ENCODE data around the gene WDR33. TPM values are rescaled to one million over a fixed set of nuclear protein-coding genes. Genes with fewer than 3 reads are reported as not detected.

The WDR33 gene
- total RNA-seq, 1 donor from 2014 or later: 37.1 TPM

- Histone ChIP-seq H3K9me3 (no peaks in the 10 kb centered on the region), H3K4me1 (peaks cover 68% of the 10 kb centered on the region), H3K27me3 (no peaks in the 10 kb centered on the region), H3K4me3 (no peak overlapping the region), H3K36me3 (no peaks in the 10 kb centered on the region), H3K27ac (no peak overlapping the region)
- no peak for DNase-seq (ENCODE audit: extremely low spot score in 2 of 2)
- intact Hi-C loops (cut with DNase I): no loop called here
- TF ChIP-seq POLR2AphosphoS5 (IDR thresholded peaks at IDR 0.05; ENCODE audit: insufficient read depth in 1 of 2, low read depth in 1 of 2): no peak
- TF ChIP-seq POLR2A (IDR thresholded peaks at IDR 0.05): no peak
- TF ChIP-seq CTCF (IDR thresholded peaks at IDR 0.05): no peak
These were observed 150.7 kb downstream of the WDR33 start for GRCh38 chr2:127660291-127660578.

GRCh38 chr2:127659408-127660290 lies 151.3 kb downstream of the WDR33 start:
- no peak for DNase-seq (ENCODE audit: extremely low spot score in 2 of 2)
- Histone ChIP-seq H3K9me3 (no peaks in the 10 kb centered on the region), H3K4me1 (peaks cover 62% of the 10 kb centered on the region), H3K4me3 (no peak overlapping the region), H3K36me3 (no peaks in the 10 kb centered on the region), H3K27ac (no peak overlapping the region), H3K27me3 (no peaks in the 10 kb centered on the region)
- intact Hi-C loops (cut with DNase I): no loop called here
- TF ChIP-seq POLR2AphosphoS5 (IDR thresholded peaks at IDR 0.05; ENCODE audit: insufficient read depth in 1 of 2, low read depth in 1 of 2) (peak in 1 of 2 donors; percentile 43), CTCF (IDR thresholded peaks at IDR 0.05) (no peak), POLR2A (IDR thresholded peaks at IDR 0.05) (no peak)

- Histone ChIP-seq H3K4me1 (peaks cover 57% of the 10 kb centered on the region), H3K27me3 (no peaks in the 10 kb centered on the region), H3K4me3 (no peak overlapping the region), H3K9me3 (no peaks in the 10 kb centered on the region), H3K27ac (no peak overlapping the region), H3K36me3 (no peaks in the 10 kb centered on the region)
- TF ChIP-seq POLR2AphosphoS5 (IDR thresholded peaks at IDR 0.05; ENCODE audit: insufficient read depth in 1 of 2, low read depth in 1 of 2) (no peak), POLR2A (IDR thresholded peaks at IDR 0.05) (no peak), CTCF (IDR thresholded peaks at IDR 0.05) (no peak)
- intact Hi-C loops (cut with DNase I): no loop called here
- DNase-seq (ENCODE audit: extremely low spot score in 2 of 2): no peak
These were observed 152.1 kb downstream of the WDR33 start for GRCh38 chr2:127658641-127659407.

DNA sequence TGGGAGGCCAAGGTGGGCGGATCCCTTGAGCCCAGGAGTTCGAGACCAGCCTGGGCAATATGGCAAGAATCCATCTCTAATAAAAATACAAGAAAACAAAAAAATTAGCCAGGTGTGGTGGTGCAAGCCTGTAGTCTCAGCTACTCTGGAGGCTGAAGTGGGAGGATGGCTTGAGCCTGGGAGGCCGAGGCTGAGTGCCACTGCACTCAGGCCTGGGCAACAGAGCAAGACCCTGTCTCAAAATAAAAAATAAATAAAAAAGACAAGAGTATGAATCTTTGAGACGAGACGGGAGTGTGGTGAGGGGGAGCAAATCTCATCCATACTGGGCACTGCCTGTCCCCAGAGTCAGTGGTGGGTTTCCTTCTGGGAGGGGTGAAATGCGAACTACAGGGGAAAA lies 152.8 kb downstream of the WDR33 start:
- H3K36me3 ChIP-seq: no peaks in the 10 kb centered on the region
- intact Hi-C loops (cut with DNase I): no loop called here
- H3K4me3 ChIP-seq: no peak overlapping the region
- H3K27me3 ChIP-seq: no peaks in the 10 kb centered on the region
- DNase-seq (ENCODE audit: extremely low spot score in 2 of 2): no peak
- TF ChIP-seq POLR2A (IDR thresholded peaks at IDR 0.05) (no peak), POLR2AphosphoS5 (IDR thresholded peaks at IDR 0.05; ENCODE audit: insufficient read depth in 1 of 2, low read depth in 1 of 2) (no peak), CTCF (IDR thresholded peaks at IDR 0.05) (no peak)
- no peak overlapping the region for H3K27ac ChIP-seq
- H3K9me3 ChIP-seq: no peaks in the 10 kb centered on the region
- H3K4me1 ChIP-seq: peaks cover 50% of the 10 kb centered on the region

- H3K4me1 ChIP-seq: peaks cover 44% of the 10 kb centered on the region
- no peak overlapping the region for H3K4me3 ChIP-seq
- no peaks in the 10 kb centered on the region for H3K9me3 ChIP-seq
- no peaks in the 10 kb centered on the region for H3K36me3 ChIP-seq
- DNase-seq (ENCODE audit: extremely low spot score in 2 of 2): no peak
- H3K27ac ChIP-seq: peak overlapping the region; percentile 26
- H3K27me3 ChIP-seq: no peaks in the 10 kb centered on the region
- intact Hi-C loops (cut with DNase I): no loop called here
- TF ChIP-seq CTCF (IDR thresholded peaks at IDR 0.05): no peak
- no peak for TF ChIP-seq POLR2A (IDR thresholded peaks at IDR 0.05)
- TF ChIP-seq POLR2AphosphoS5 (IDR thresholded peaks at IDR 0.05; ENCODE audit: insufficient read depth in 1 of 2, low read depth in 1 of 2): no peak
These were observed 153.8 kb downstream of the WDR33 start for GRCh38 chr2:127657232-127657595.
